HepG2 (cell line): Measurements from ENCODE around the gene NLRC5. TPM values are rescaled to one million over a fixed set of nuclear protein-coding genes. Genes with fewer than 3 reads are reported as not detected.

Source experiments
- ATAC-seq: fragments of 200-7000 bp; cut with Tn5 transposase; 3 replicates; pipeline ENCODE4 v1.9.1; 2020; ENCODE audit warnings: mild to moderate bottlenecking, moderate library complexity
- BruUV-seq: library from RNA; stranded (reverse); fragments of 400-500 nt; replicated peaks from 2 replicates; lab custom pipeline; 2021; lab: Mats Ljungman, UMichigan
- CTCF ChIA-PET: fragments of 300-600 bp; formaldehyde crosslinking; extraction: SDS; loops from one replicate; lab custom pipeline; 2021; ENCODE audit warnings: low total read pairs, inconsistent platforms, low intra/inter-chr PET ratio; lab: Yijun Ruan, JAX
- POLR2A ChIA-PET: fragments of 350-600 bp; sonication (Branson Sonifier 250); formaldehyde crosslinking; loops from one replicate; lab custom pipeline; 2020; ENCODE audit warnings: antibody characterized with exemption, inconsistent platforms; lab: Yijun Ruan, JAX
- DNase-seq: peaks from one replicate; pipeline ENCODE4 v3.0.0-alpha.2; 2015; ENCODE audit warnings: low spot score
- FAIRE-seq: peaks from 3 replicates; lab custom pipeline; 2011; peaks lifted over from hg19 to GRCh38; lab: Jason Lieb, UNC
- H2AFZ ChIP-seq: one replicate; pipeline ENCODE4 v1.6.1; 2011; ENCODE audit warnings: low read length, inconsistent platforms
- H3K27ac ChIP-seq: fragments of 300-600 bp; 3 replicates; pipeline ENCODE4 v1.8.0; 2011; ENCODE audit warnings: mixed run types, mild to moderate bottlenecking, mixed read lengths, low read length, inconsistent platforms; ENCODE audit not compliant: insufficient read depth; ENCODE audit errors: extremely low read length
- H3K27me3 ChIP-seq, 2 experiments: fragments of 200-600 bp in 1 of 2; 2 replicates in 1 of 2; 3 replicates in 1 of 2; pipeline versions ENCODE4 v1.6.0 to v1.8.0; 2011; ENCODE audit warnings: low read length in 2 of 2, mild to moderate bottlenecking in 2 of 2, moderate library complexity in 2 of 2, inconsistent platforms in 1 of 2; ENCODE audit not compliant: insufficient read depth in 2 of 2, control insufficient read depth in 1 of 2
- H3K36me3 ChIP-seq, 2 experiments: fragments of 200-600 bp in 1 of 2; replicated peaks in 1 of 2; 2 replicates in 1 of 2; 3 replicates in 1 of 2; pipeline versions ENCODE4 v1.5.1 to v1.8.0; 2011; ENCODE audit warnings: low read length in 2 of 2, inconsistent platforms in 1 of 2; ENCODE audit not compliant: insufficient read depth in 2 of 2, control insufficient read depth in 1 of 2
- H3K4me1 ChIP-seq: 2 replicates; pipeline ENCODE4 v1.5.1; 2012; ENCODE audit warnings: low read length, inconsistent platforms; ENCODE audit not compliant: insufficient read depth
- H3K4me2 ChIP-seq: 2 replicates; pipeline ENCODE4 v1.6.0; 2011; ENCODE audit warnings: low read depth, low read length, inconsistent platforms
- H3K4me3 ChIP-seq, 3 experiments: fragments of 200-600 bp in 1 of 3; sonication (generic), shearing (Covaris generic) in 1 of 3; replicated peaks in 1 of 3; 2 replicates each; pipeline ENCODE4 v1.5.1; 2011 to 2016; ENCODE audit warnings: low read length in 3 of 3, inconsistent platforms in 2 of 3, low read depth in 2 of 3, mild to moderate bottlenecking in 2 of 3, control low read depth in 1 of 3, mixed read lengths in 1 of 3; ENCODE audit not compliant: insufficient read depth in 1 of 3
- H3K79me2 ChIP-seq: one replicate; pipeline ENCODE4 v1.6.1; 2011; ENCODE audit warnings: low read length, inconsistent platforms; ENCODE audit not compliant: insufficient read depth
- H3K9ac ChIP-seq: 2 replicates; pipeline ENCODE4 v1.6.0; 2011; ENCODE audit warnings: mild to moderate bottlenecking, low read depth, low read length, inconsistent platforms; ENCODE audit not compliant: insufficient read depth
- H3K9me3 ChIP-seq: 2 replicates; pipeline ENCODE4 v1.5.1; 2012; ENCODE audit warnings: mild to moderate bottlenecking, low read length
- H4K20me1 ChIP-seq: 2 replicates; pipeline ENCODE4 v1.6.0; 2011; ENCODE audit warnings: inconsistent platforms, mild to moderate bottlenecking, low read length, moderate library complexity; ENCODE audit not compliant: insufficient read depth
- AKAP8 ChIP-seq: sonication (generic); formaldehyde crosslinking; IDR thresholded peaks from 2 replicates; pipeline ENCODE4 v1.5.1; 2020; ENCODE audit warnings: mild to moderate bottlenecking, missing genetic modification reagents
- ARID4A ChIP-seq: sonication (generic); formaldehyde crosslinking; IDR thresholded peaks from 2 replicates; pipeline ENCODE4 v1.5.0; 2020; ENCODE audit warnings: mild to moderate bottlenecking, missing genetic modification reagents, borderline replicate concordance
- BCLAF1 ChIP-seq: fragments of 450-650 bp; IDR thresholded peaks from 2 replicates; pipeline ENCODE4 v1.6.1; 2017; ENCODE audit warnings: mild to moderate bottlenecking
- FOXJ3 ChIP-seq: sonication (generic); formaldehyde crosslinking; IDR thresholded peaks from 2 replicates; pipeline ENCODE4 v1.4.0; 2020; ENCODE audit warnings: missing genetic modification reagents, mild to moderate bottlenecking, borderline replicate concordance
- JDP2 ChIP-seq: sonication (generic); formaldehyde crosslinking; IDR thresholded peaks from 2 replicates; pipeline ENCODE4 v1.8.1; 2022; ENCODE audit warnings: missing genetic modification reagents, borderline replicate concordance
- RXRB ChIP-seq: IDR thresholded peaks from 2 replicates; pipeline ENCODE4 v1.6.1; 2016; ENCODE audit warnings: borderline replicate concordance, missing genetic modification reagents, missing compliant biosample characterization
- ZBTB21 ChIP-seq: sonication (generic); formaldehyde crosslinking; IDR thresholded peaks from 2 replicates; pipeline ENCODE4 v1.4.0; 2020; ENCODE audit warnings: missing genetic modification reagents
- ZEB1 ChIP-seq: IDR thresholded peaks from 2 replicates; pipeline ENCODE4 v1.6.1; 2012; ENCODE audit warnings: mild to moderate bottlenecking, low read depth, inconsistent platforms; ENCODE audit not compliant: insufficient replicate concordance
- ZNF138 ChIP-seq: sonication (generic); formaldehyde crosslinking; IDR thresholded peaks from 2 replicates; pipeline ENCODE4 v1.5.0; 2020; ENCODE audit warnings: mild to moderate bottlenecking, low read depth, missing genetic modification reagents
- ZNF614 ChIP-seq: IDR thresholded peaks from 2 replicates; pipeline ENCODE4 v1.6.1; 2018; ENCODE audit warnings: missing biosample characterization, missing genetic modification reagents, inconsistent platforms, borderline replicate concordance
- ZNF850 ChIP-seq: sonication (generic); formaldehyde crosslinking; conservative IDR thresholded peaks from 2 replicates; pipeline ENCODE4 v1.9.0; 2021; ENCODE audit warnings: mild to moderate bottlenecking, missing genetic modification reagents
- WGBS: methylation state at CpG from one replicate; pipeline ENCODE4 v1.1.6; 2017; ENCODE audit warnings: low lambda C conversion rate; 5-methylcytosine and 5-hydroxymethylcytosine counted together
- in situ Hi-C: cut with HindIII; loops from 2 replicates; pipeline ENCODE4 v1.10.0; 2017; ENCODE audit warnings: low pct_unique_long_range_greater_than_20kb; ENCODE audit not compliant: extremely low pct_ligation_motif_present
- intact Hi-C: fragments of 100-400 bp; cut with micrococcal nuclease; formaldehyde crosslinking; loops from one replicate; pipeline ENCODE4 v1.10.0; 2022; ENCODE audit not compliant: unreplicated experiment
- polyA plus RNA-seq, 8 experiments: library from polyadenylated mRNA; depleted of rRNA in 3 of 8; stranded (reverse) in 7 of 8; unstranded in 1 of 8; fragments of >200 nt; fragmentation: Illumina TruSeq in 4 of 8; extraction: Trizol in 4 of 8; gene quantifications; 2 replicates each; pipeline versions ENCODE4 v1.2.1 to v1.2.3, GENCODE V29; 2011 to 2016; ENCODE audit warnings: low read depth in 4 of 8, missing spikeins in 1 of 8, mixed read lengths in 1 of 8; ENCODE audit not compliant: insufficient read depth in 1 of 8
- total RNA-seq, 5 experiments: library from RNA; depleted of rRNA; stranded (reverse); fragments of >200 nt; fragmentation: Illumina TruSeq; extraction: Trizol; gene quantifications; 2 replicates each; pipeline ENCODE4 v1.2.3, GENCODE V29; 2016; ENCODE audit warnings: low read depth in 1 of 5
- TF ChIP-seq, protein P1 (sequence below): sonication (generic); formaldehyde crosslinking; IDR thresholded peaks from 2 replicates; pipeline ENCODE4 v1.4.0; 2020; ENCODE audit warnings: missing genetic modification reagents

The NLRC5 gene
- total and polyA plus RNA-seq, 2 of the 13 experiments (the other 11 are each of a cell fraction or from before 2014, with no cell fraction given) = 6.3 to 12.7 TPM

DNA sequence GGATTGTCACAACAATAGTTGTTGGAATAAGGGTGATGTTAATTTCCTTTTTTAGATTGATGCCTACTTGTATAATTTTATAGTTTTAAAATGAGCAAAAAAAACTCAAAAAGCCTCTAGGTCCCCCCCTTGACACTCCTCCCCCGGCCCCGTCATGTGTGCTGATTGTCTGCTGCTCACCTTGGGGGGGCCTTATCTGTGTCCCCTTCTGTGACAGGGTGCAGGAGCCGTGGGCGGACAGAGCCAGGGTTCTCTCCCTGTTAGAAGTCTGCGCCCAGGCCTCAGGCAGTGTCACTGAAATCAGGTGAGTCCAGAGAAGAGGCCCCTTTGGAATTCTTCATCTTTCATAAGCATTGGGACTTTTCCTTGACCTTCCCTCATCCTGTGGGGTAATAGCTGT is 75.6 kb downstream of the NLRC5 start:
- no peak for DNase-seq
- H4K20me1 ChIP-seq = no peaks in the 10 kb centered on the region
- H3K4me1 ChIP-seq = peaks cover 26% of the 10 kb centered on the region
- no peak overlapping the region for H3K9ac ChIP-seq
- intact Hi-C loops (no loop called here), in situ Hi-C loops (no loop called here)
- BruUV-seq = no TSS peak
- no peak overlapping the region for H3K27ac ChIP-seq
- no peak overlapping the region for H3K4me3 ChIP-seq
- no peak overlapping the region for H2AFZ ChIP-seq
- no peak for ATAC-seq
- 37% methylated on average over 5 of the region's 5 CpGs for WGBS
- CTCF ChIA-PET = no interaction called here
- POLR2A ChIA-PET = no interaction called here
- FAIRE-seq = no peak
- H3K9me3 ChIP-seq = no peaks in the 10 kb centered on the region
- H3K27me3 ChIP-seq = peaks cover 2 to 38% of the 10 kb centered on the region in 2 experiments
- H3K4me2 ChIP-seq = no peak overlapping the region
- no peaks in the 10 kb centered on the region for H3K79me2 ChIP-seq
- no peaks in the 10 kb centered on the region for H3K36me3 ChIP-seq
- TF ChIP-seq RXRB (CRISPR knock-in tag) (no peak), JDP2 (CRISPR knock-in tag) (no peak), ZNF614 (CRISPR knock-in tag) (no peak), ZNF138 (CRISPR knock-in tag) (no peak), AKAP8 (CRISPR knock-in tag) (no peak), FOXJ3 (CRISPR knock-in tag) (no peak), ARID4A (CRISPR knock-in tag) (no peak), ZBTB21 (CRISPR knock-in tag) (no peak), ZNF850 (CRISPR knock-in tag) (no peak), ZEB1 (no peak), BCLAF1 (no peak)
- TF ChIP-seq, protein P1, sequence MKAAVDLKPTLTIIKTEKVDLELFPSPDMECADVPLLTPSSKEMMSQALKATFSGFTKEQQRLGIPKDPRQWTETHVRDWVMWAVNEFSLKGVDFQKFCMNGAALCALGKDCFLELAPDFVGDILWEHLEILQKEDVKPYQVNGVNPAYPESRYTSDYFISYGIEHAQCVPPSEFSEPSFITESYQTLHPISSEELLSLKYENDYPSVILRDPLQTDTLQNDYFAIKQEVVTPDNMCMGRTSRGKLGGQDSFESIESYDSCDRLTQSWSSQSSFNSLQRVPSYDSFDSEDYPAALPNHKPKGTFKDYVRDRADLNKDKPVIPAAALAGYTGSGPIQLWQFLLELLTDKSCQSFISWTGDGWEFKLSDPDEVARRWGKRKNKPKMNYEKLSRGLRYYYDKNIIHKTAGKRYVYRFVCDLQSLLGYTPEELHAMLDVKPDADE (CRISPR knock-in tag) = no peak
